Bronchial smooth muscle cell (primary cell): ENCODE measurements around the gene OTC. TPM values are rescaled to one million over a fixed set of nuclear protein-coding genes. Genes with fewer than 3 reads are reported as not detected.

ENCODE experiments used
- total RNA-seq: library from RNA; depleted of rRNA; stranded (reverse); fragments of >200 nt; gene quantifications from 2 replicates; pipeline ENCODE4 v1.2.1, GENCODE V29; 2014

OTC gene
- total RNA-seq = 0.09 and 0.16 TPM in 2 replicates

GRCh38 chrX:38352362-38352761, at the start of gene OTC:
Gene OTC (plus strand): TSS chrX:38352604. CDS start chrX:38352697, 93 bp downstream.

GRCh38 chrX:38327007-38327774, 25.2 kb upstream of the OTC start, which contains the start of gene RPGR:
Gene RPGR (minus strand): TSS chrX:38327509. CDS start chrX:38327367, 142 bp downstream.

Other genes starting within 250 kb of the OTC start
- gene SRPX, start 131.7 kb upstream of the OTC start, total RNA-seq = 178 and 329 TPM in 2 replicates
- 2.5 and 3.3 TPM in 2 replicates for gene RPGR, start 25.1 kb upstream of the OTC start, total RNA-seq
- 0.17 TPM in 1 of 2 replicates, not detected in the other for gene TSPAN7, start 208.9 kb downstream of the OTC start, total RNA-seq